ENCODE results near the gene MORC4. TPM values are rescaled to one million over a fixed set of nuclear protein-coding genes. Genes with fewer than 3 reads are reported as not detected.

MORC4 gene
- total RNA-seq, 3 donors from 2014 or later: 7.6 to 9.7 (median 8.0) TPM

DNA sequence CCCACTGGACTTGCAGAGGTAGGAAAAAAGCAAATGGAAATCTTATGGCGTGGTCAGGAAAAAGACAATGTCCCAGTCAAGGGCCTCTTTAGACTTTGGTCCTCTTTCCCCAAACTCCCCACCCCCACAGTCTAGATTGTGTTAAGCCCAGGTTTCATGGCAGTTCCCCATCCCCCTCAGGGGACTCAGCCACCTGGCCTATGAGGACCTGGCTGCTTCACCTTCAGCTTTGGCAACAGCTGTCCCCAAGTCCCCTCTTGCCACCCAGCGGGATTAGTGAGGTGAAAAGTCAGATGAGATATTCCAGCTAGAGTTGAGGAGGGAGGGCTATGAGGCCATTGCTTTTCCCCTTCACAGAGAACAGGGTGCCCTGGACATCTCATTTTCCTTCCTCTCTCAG is 97.3 kb downstream of the MORC4 start:
- TF ChIP-seq, protein P1, sequence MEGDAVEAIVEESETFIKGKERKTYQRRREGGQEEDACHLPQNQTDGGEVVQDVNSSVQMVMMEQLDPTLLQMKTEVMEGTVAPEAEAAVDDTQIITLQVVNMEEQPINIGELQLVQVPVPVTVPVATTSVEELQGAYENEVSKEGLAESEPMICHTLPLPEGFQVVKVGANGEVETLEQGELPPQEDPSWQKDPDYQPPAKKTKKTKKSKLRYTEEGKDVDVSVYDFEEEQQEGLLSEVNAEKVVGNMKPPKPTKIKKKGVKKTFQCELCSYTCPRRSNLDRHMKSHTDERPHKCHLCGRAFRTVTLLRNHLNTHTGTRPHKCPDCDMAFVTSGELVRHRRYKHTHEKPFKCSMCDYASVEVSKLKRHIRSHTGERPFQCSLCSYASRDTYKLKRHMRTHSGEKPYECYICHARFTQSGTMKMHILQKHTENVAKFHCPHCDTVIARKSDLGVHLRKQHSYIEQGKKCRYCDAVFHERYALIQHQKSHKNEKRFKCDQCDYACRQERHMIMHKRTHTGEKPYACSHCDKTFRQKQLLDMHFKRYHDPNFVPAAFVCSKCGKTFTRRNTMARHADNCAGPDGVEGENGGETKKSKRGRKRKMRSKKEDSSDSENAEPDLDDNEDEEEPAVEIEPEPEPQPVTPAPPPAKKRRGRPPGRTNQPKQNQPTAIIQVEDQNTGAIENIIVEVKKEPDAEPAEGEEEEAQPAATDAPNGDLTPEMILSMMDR (IDR thresholded peaks at IDR 0.05): no peak
- intact Hi-C loops (cut with DNase I, micrococcal nuclease): no loop called here
- DNase-seq (no peak), ATAC-seq (no peak)
- Histone ChIP-seq H3K36me3 (ENCODE audit: low read depth) (no peaks in the 10 kb centered on the region), H3K9me3 (no peaks in the 10 kb centered on the region), H3K4me1 (ENCODE audit: low read depth) (no peaks in the 10 kb centered on the region), H3K4me3 (no peak overlapping the region)

DNA sequence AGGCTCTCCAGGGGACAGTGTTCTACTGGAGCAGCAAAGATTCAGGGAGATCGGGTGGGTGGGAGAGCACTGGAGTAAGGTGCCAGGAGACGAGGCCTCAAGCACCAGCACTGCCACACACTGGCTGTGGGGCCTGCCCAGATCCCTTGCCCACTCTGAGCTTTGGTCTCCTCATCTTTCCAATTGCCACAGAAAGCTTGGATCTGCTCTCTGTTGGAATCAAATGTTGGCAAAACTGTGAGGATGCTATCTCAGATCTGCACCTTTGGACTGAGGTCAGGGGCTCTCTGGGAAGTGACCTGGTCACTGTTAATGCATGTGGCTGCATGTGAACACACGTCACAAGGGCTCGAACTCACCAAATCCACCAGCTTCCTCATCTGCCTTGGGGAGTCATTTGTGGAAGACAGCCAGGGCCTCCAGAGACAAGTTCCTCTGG is 98.2 kb downstream of the MORC4 start:
- Histone ChIP-seq H3K4me1 (ENCODE audit: low read depth) (no peaks in the 10 kb centered on the region), H3K36me3 (ENCODE audit: low read depth) (no peaks in the 10 kb centered on the region), H3K9me3 (no peaks in the 10 kb centered on the region), H3K4me3 (no peak overlapping the region)
- TF ChIP-seq, protein P1 (IDR thresholded peaks at IDR 0.05): no peak
- intact Hi-C loops (cut with DNase I, micrococcal nuclease): no loop called here
- ATAC-seq (no peak), DNase-seq (no peak)

DNA sequence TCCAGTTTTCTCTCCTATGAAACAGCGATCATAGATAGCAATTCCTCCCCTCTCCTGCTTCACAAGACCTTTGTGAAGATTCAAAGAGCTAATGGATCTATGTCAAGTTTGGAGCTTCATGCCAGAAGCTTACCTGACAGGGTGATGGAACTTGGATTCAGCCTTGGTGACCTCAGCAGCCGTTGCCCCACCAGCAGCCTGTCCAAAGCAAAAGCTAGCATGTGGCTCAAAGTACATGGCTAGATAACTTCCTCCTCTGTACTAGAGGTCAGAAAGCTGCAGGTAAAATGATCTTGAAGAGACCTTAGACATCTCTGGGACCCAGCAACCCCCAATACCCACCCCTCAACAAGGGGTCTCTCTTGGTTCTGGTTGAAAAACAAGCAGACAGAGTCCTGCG is 98.7 kb downstream of the MORC4 start:
- ATAC-seq: no peak
- DNase-seq: no peak
- H3K4me1 ChIP-seq (ENCODE audit: low read depth): no peaks in the 10 kb centered on the region
- intact Hi-C loops (cut with DNase I, micrococcal nuclease): no loop called here
- H3K36me3 ChIP-seq (ENCODE audit: low read depth): no peaks in the 10 kb centered on the region
- H3K9me3 ChIP-seq: no peaks in the 10 kb centered on the region
- TF ChIP-seq, protein P1 (IDR thresholded peaks at IDR 0.05): no peak
- H3K4me3 ChIP-seq: no peak overlapping the region

DNA sequence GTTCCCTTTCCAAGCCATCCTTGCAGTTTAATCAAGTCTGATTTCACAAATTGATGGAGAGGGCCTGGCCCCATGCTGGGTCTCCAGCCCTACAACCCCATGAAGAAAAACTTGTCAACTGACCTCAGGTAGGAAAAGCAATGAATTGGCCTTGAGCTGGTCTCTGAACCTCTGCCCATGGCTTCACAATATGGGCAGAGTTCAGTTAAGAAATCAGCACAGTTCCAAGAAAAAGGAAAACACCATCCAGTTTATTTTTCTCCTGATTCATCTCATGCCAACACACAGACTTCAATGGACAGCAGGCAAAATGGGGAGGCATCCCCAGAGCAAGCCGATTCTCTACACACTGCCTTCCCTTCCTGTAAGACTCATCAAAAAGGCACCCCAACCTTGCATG is 100.2 kb downstream of the MORC4 start:
- no peaks in the 10 kb centered on the region for H3K4me1 ChIP-seq (ENCODE audit: low read depth)
- no peak for DNase-seq
- no peaks in the 10 kb centered on the region for H3K36me3 ChIP-seq (ENCODE audit: low read depth)
- H3K4me3 ChIP-seq: no peak overlapping the region
- no peak for ATAC-seq
- TF ChIP-seq, protein P1 (IDR thresholded peaks at IDR 0.05): no peak
- intact Hi-C loops (cut with DNase I, micrococcal nuclease): loop anchor here in 1 of 2 donors (5.0 kb wide), 1 partner anchor 52 kb away; no protein-coding TSS in a partner anchor
- H3K9me3 ChIP-seq: no peaks in the 10 kb centered on the region

DNA sequence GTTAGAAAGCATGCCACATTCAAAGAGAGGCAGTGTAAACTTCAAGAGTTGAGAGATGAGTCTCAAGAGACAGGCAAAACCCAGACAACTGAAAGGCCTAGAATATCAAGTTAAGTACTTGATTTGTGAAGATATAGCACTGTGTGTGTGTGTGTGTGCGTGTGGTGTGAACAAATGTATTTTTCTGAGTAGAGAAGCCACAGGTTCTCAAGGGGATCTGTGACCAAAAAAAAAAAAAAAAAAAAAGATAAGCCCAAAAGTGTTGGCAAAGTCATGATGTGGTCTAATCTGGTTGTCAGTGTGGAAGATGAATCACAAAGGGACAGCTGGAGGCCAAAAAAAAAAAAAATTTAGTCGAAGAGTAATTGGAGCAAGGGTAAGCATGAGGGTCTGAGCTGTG is 100.7 kb downstream of the MORC4 start:
- no peaks in the 10 kb centered on the region for H3K9me3 ChIP-seq
- TF ChIP-seq, protein P1 (IDR thresholded peaks at IDR 0.05): no peak
- DNase-seq (no peak), ATAC-seq (no peak)
- H3K36me3 ChIP-seq (ENCODE audit: low read depth): no peaks in the 10 kb centered on the region
- intact Hi-C loops (cut with DNase I, micrococcal nuclease): loop anchor here in 1 of 2 donors (5.0 kb wide), 1 partner anchor 53 kb away; no protein-coding TSS in a partner anchor
- no peak overlapping the region for H3K4me3 ChIP-seq
- H3K4me1 ChIP-seq (ENCODE audit: low read depth): no peaks in the 10 kb centered on the region

DNA sequence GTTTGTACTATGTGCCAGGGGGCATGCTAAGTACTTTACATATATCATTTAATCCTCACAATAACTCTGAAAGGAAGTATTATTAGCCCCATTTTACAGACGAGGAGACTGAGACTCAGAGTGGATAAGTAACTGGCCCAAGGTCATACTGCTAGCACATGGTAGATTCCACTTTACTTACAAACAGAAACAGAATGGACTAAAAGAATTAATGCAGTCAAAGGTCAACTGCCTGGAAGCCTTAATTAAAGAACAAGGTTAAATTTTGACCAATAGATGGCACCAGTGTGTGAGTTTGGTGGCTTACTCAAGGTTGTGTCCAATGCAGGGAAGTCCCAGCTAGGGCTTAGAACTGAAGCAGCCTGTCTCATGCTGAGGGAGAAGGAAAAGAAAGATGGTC is 101.5 kb downstream of the MORC4 start:
- no peaks in the 10 kb centered on the region for H3K9me3 ChIP-seq
- TF ChIP-seq, protein P1 (IDR thresholded peaks at IDR 0.05): no peak
- ATAC-seq (peak; percentile 75), DNase-seq (peak in 1 of 3 donors; percentile 16)
- intact Hi-C loops (cut with DNase I, micrococcal nuclease): loop anchor here in 1 of 2 donors (5.0 kb wide), 1 partner anchor 54 kb away; no protein-coding TSS in a partner anchor
- H3K36me3 ChIP-seq (ENCODE audit: low read depth): no peaks in the 10 kb centered on the region
- no peaks in the 10 kb centered on the region for H3K4me1 ChIP-seq (ENCODE audit: low read depth)
- no peak overlapping the region for H3K4me3 ChIP-seq

Measured in mucosa of descending colon (tissue), 3 donors.